Mammary epithelial cell (primary cell): Measurements from ENCODE around the gene SMIM12.

Source experiments
- EZH2 ChIP-seq: IDR thresholded peaks from 2 replicates; pipeline ENCODE4 v1.6.1; 2012; ENCODE audit warnings: low read length, inconsistent platforms, borderline replicate concordance
- TF ChIP-seq, protein P1 (sequence below), 2 donors: IDR thresholded peaks in 1 of 2; conservative IDR thresholded peaks in 1 of 2; 2 replicates each; pipeline ENCODE4 v1.5.1; 2011 to 2012; ENCODE audit warnings: inconsistent platforms in 2 of 2, low read length in 2 of 2, mild to moderate bottlenecking in 2 of 2, control low read depth in 1 of 2, low read depth in 1 of 2; ENCODE audit not compliant: insufficient read depth in 1 of 2; ENCODE audit errors: extremely low read depth in 1 of 2

GRCh38 chr1:34816778-34817177 lies 42.8 kb downstream of the SMIM12 start:
- TF ChIP-seq, protein P1, sequence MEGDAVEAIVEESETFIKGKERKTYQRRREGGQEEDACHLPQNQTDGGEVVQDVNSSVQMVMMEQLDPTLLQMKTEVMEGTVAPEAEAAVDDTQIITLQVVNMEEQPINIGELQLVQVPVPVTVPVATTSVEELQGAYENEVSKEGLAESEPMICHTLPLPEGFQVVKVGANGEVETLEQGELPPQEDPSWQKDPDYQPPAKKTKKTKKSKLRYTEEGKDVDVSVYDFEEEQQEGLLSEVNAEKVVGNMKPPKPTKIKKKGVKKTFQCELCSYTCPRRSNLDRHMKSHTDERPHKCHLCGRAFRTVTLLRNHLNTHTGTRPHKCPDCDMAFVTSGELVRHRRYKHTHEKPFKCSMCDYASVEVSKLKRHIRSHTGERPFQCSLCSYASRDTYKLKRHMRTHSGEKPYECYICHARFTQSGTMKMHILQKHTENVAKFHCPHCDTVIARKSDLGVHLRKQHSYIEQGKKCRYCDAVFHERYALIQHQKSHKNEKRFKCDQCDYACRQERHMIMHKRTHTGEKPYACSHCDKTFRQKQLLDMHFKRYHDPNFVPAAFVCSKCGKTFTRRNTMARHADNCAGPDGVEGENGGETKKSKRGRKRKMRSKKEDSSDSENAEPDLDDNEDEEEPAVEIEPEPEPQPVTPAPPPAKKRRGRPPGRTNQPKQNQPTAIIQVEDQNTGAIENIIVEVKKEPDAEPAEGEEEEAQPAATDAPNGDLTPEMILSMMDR (conservative IDR thresholded peaks at IDR 0.05 in 1 of 2, IDR thresholded peaks at IDR 0.05 in 1 of 2; ENCODE audit: extremely low read depth in 1 of 2, insufficient read depth in 1 of 2, low read depth in 1 of 2, low read length in 2 of 2), result no peak
- no peak for TF ChIP-seq EZH2
